Ascending aorta (tissue), 2 donors: ENCODE measurements around the gene TLE6. TPM values are rescaled to one million over a fixed set of nuclear protein-coding genes. Genes with fewer than 3 reads are reported as not detected.

Experiments used
- DNase-seq, 2 donors: peaks; one replicate each; pipeline ENCODE4 v3.0.0-alpha.2; 2019; ENCODE audit warnings: low spot score in 2 of 2
- H3K27ac ChIP-seq, 2 donors: fragments of 200-600 bp; sonication (generic); one replicate each; pipeline ENCODE4 v1.5.1; 2016 to 2017; ENCODE audit warnings: mild to moderate bottlenecking in 1 of 2
- H3K27me3 ChIP-seq: fragments of 200-600 bp; sonication (generic); one replicate; pipeline ENCODE4 v1.5.1; 2017
- H3K36me3 ChIP-seq, 2 donors: fragments of 200-600 bp; sonication (generic); one replicate each; pipeline ENCODE4 v1.5.1; 2016
- H3K4me1 ChIP-seq, 2 donors: fragments of 200-600 bp; sonication (generic); one replicate each; pipeline ENCODE4 v1.5.1; 2016 to 2017; ENCODE audit warnings: mild to moderate bottlenecking in 1 of 2
- H3K4me3 ChIP-seq, 2 donors: fragments of 200-600 bp; sonication (generic); one replicate each; pipeline ENCODE4 v1.5.1; 2016 to 2017; ENCODE audit warnings: mild to moderate bottlenecking in 1 of 2
- H3K9me3 ChIP-seq, 2 donors: fragments of 200-600 bp; sonication (generic); one replicate each; pipeline ENCODE4 v1.5.1; 2016
- CTCF ChIP-seq, 3 experiments: fragments of 200-600 bp in 2 of 3; fragments of 450-650 bp in 1 of 3; sonication (generic) in 2 of 3; IDR thresholded peaks; one replicate each; pipeline ENCODE4 v1.5.1; 2016 to 2019; ENCODE audit warnings: antibody characterized with exemption in 3 of 3, mild to moderate bottlenecking in 1 of 3, moderate library complexity in 1 of 3
- intact Hi-C: fragments of 100-400 bp; cut with DNase I; formaldehyde crosslinking; loops from one replicate; pipeline ENCODE4 v1.15.1; 2023
- total RNA-seq: library from RNA; depleted of rRNA; stranded (reverse); fragments of >200 nt; gene quantifications from one replicate; pipeline ENCODE4 v1.1.0, GENCODE V29; 2016

TLE6 gene
- total RNA-seq, 1 donor from 2014 or later = not detected

- TF ChIP-seq CTCF (IDR thresholded peaks at IDR 0.05) = no peak
- peaks cover 0 to 4% of the 10 kb centered on the region in 2 donors for H3K4me1 ChIP-seq
- no peaks in the 10 kb centered on the region for H3K27me3 ChIP-seq
- H3K4me3 ChIP-seq = no peak overlapping the region
- intact Hi-C loops = no loop called here
- no peaks in the 10 kb centered on the region for H3K36me3 ChIP-seq
- H3K9me3 ChIP-seq = no peaks in the 10 kb centered on the region
- no peak overlapping the region for H3K27ac ChIP-seq
- no peak for DNase-seq
These were observed 48.2 kb downstream of the TLE6 start for GRCh38 chr19:3025549-3025886.

DNA sequence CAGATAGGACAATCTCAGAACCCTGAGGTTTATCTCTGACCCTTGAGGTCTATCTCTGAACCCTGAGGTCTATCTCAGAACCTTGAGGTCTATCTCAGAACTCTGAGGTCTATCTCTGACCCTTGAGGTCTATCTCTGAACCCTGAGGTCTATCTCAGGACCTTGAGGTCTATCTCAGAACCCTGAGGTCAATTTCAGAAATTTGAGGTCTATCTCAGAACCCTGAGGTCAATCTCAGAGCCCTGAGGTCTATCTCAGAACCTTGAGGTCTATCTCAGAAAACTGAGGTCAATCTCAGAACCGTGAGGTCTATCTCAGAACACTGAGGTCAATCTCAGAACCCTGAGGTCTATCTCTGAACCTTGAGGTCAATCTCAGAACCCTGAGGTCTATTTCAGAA lies 49.4 kb downstream of the TLE6 start:
- Histone ChIP-seq H3K9me3 (no peaks in the 10 kb centered on the region), H3K27me3 (no peaks in the 10 kb centered on the region), H3K36me3 (no peaks in the 10 kb centered on the region), H3K27ac (no peak overlapping the region), H3K4me3 (no peak overlapping the region), H3K4me1 (peaks cover 0 to 4% of the 10 kb centered on the region in 2 donors)
- no peak for DNase-seq
- no peak for TF ChIP-seq CTCF (IDR thresholded peaks at IDR 0.05)
- intact Hi-C loops = no loop called here

- TF ChIP-seq CTCF (IDR thresholded peaks at IDR 0.05) = no peak
- no peak overlapping the region for H3K4me3 ChIP-seq
- no peak for DNase-seq
- H3K9me3 ChIP-seq = no peaks in the 10 kb centered on the region
- no peak overlapping the region for H3K27ac ChIP-seq
- no peaks in the 10 kb centered on the region for H3K27me3 ChIP-seq
- peaks cover 0 to 4% of the 10 kb centered on the region in 2 donors for H3K4me1 ChIP-seq
- H3K36me3 ChIP-seq = no peaks in the 10 kb centered on the region
- intact Hi-C loops = no loop called here
These were observed 49.9 kb downstream of the TLE6 start for GRCh38 chr19:3027292-3027691.

DNA sequence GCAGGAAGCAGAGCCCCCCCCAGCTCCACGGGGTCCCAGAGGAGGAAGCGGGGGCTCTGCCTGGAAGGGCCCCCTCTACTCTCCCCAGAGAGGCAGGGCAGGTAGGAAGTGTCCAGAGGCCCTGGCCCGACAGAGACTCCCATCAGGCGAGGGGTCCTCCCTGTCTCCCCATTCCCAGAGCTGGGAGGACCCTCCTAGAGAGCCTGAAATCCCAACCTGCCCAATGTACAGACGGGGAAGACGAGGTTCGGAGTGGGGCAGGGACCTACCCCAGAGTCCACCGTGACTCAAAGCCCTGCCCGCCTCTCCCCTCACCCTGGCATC lies 50.6 kb downstream of the TLE6 start:
- Histone ChIP-seq H3K36me3 (no peaks in the 10 kb centered on the region), H3K27ac (peak overlapping the region; percentile 57 to 61), H3K4me3 (peak overlapping the region; percentile 71 to 86), H3K4me1 (peaks cover 0 to 4% of the 10 kb centered on the region in 2 donors), H3K27me3 (no peaks in the 10 kb centered on the region), H3K9me3 (no peaks in the 10 kb centered on the region)
- TF ChIP-seq CTCF (IDR thresholded peaks at IDR 0.05) = no peak
- intact Hi-C loops = no loop called here
- no peak for DNase-seq

DNA sequence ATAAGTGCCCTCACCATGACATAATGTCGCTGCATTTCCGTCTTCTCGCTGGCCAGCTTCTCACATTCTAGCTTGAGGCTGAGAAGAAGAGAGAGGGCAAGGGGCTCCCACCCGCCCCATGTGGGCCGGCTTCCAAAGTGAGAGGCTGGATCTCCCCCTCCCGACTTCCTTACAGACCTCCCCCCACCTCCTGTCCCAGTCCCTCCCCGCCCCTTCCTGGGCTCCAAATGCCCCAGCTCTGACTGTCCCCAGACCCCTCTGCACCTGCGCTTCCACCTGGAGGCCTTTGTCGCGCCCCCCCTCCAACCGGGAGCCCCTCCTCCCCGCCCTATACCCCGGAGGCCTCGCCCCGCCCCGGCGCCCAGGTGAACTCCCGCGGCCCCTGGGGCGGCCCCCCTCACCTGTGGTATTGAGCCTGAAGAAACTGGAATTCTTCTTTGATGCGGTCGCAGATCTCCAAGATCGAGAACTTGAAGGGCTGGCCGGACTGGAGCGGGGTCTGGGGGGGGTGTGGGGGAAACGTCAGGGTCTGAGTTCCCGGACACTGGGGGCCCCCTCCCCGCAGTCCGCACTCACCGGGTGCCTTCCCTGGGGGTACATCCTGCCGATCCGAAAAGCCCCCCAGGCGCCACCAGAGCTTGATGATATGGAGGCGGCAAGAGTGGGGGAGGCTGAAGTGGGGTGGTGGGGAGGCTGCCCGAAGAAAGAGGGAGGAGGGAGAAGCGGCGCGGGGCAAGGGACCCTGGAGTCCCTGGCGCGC lies 51.1 kb downstream of the TLE6 start:
- Histone ChIP-seq H3K36me3 (no peaks in the 10 kb centered on the region), H3K4me3 (peak overlapping the region; percentile 71 to 86), H3K4me1 (peaks cover 0 to 4% of the 10 kb centered on the region in 2 donors), H3K9me3 (no peaks in the 10 kb centered on the region), H3K27ac (peak overlapping the region; percentile 57 to 61), H3K27me3 (no peaks in the 10 kb centered on the region)
- intact Hi-C loops = no loop called here
- no peak for TF ChIP-seq CTCF (IDR thresholded peaks at IDR 0.05)
- no peak for DNase-seq
